ENCODE data around the gene ANAPC15.
"Not testable (repeated sequence)": the region's sequence is repeated elsewhere in the genome, so short reads cannot be mapped to it uniquely, and the experiment has no call there.

The ANAPC15 gene

GRCh38 chr11:72146625-72147024 lies 34.1 kb upstream of the ANAPC15 start:
- no peak overlapping the region for H3K4me3 ChIP-seq (ENCODE audit: low read depth, low read length)
- in situ Hi-C loops (cut with HindIII; ENCODE audit: low sequenced_read_pairs) = no loop called here
- TF ChIP-seq CTCF (IDR thresholded peaks at IDR 0.05; ENCODE audit: low read depth, low read length) = no peak
- DNase-seq (ENCODE audit: low read depth, low spot score) = no peak

GRCh38 chr11:72144807-72145565 lies 32.5 kb upstream of the ANAPC15 start:
- H3K4me3 ChIP-seq (ENCODE audit: low read depth, low read length) = no peak overlapping the region
- TF ChIP-seq CTCF (IDR thresholded peaks at IDR 0.05; ENCODE audit: low read depth, low read length) = no peak
- DNase-seq (ENCODE audit: low read depth, low spot score) = peak; percentile 36
- in situ Hi-C loops (cut with HindIII; ENCODE audit: low sequenced_read_pairs) = no loop called here

- H3K4me3 ChIP-seq (ENCODE audit: low read depth, low read length); DNase-seq (ENCODE audit: low read depth, low spot score); in situ Hi-C loops (cut with HindIII; ENCODE audit: low sequenced_read_pairs): not testable (repeated sequence)
These were observed 30.0 kb upstream of the ANAPC15 start for GRCh38 chr11:72142543-72142942.

GRCh38 chr11:72142086-72142485 lies 29.6 kb upstream of the ANAPC15 start:
- DNase-seq (ENCODE audit: low read depth, low spot score) = peak; percentile 34
- H3K4me3 ChIP-seq (ENCODE audit: low read depth, low read length); in situ Hi-C loops (cut with HindIII; ENCODE audit: low sequenced_read_pairs): not testable (repeated sequence)

GRCh38 chr11:72141066-72141465 lies 28.6 kb upstream of the ANAPC15 start:
- no peak overlapping the region for H3K4me3 ChIP-seq (ENCODE audit: low read depth, low read length)
- TF ChIP-seq CTCF (IDR thresholded peaks at IDR 0.05; ENCODE audit: low read depth, low read length) = no peak
- peak; percentile 91 for DNase-seq (ENCODE audit: low read depth, low spot score)
- in situ Hi-C loops (cut with HindIII; ENCODE audit: low sequenced_read_pairs) = no loop called here

- DNase-seq (ENCODE audit: low read depth, low spot score) = no peak
- no peak overlapping the region for H3K4me3 ChIP-seq (ENCODE audit: low read depth, low read length)
- TF ChIP-seq CTCF (IDR thresholded peaks at IDR 0.05; ENCODE audit: low read depth, low read length) = no peak
- in situ Hi-C loops (cut with HindIII; ENCODE audit: low sequenced_read_pairs) = no loop called here
These were observed 28.2 kb upstream of the ANAPC15 start for GRCh38 chr11:72140661-72141060.

- H3K4me3 ChIP-seq (ENCODE audit: low read depth, low read length) = no peak overlapping the region
- no peak for TF ChIP-seq CTCF (IDR thresholded peaks at IDR 0.05; ENCODE audit: low read depth, low read length)
- no peak for DNase-seq (ENCODE audit: low read depth, low spot score)
- in situ Hi-C loops (cut with HindIII; ENCODE audit: low sequenced_read_pairs) = no loop called here
These were observed 27.0 kb upstream of the ANAPC15 start for GRCh38 chr11:72139500-72139899.

Measured in astrocyte of the spinal cord (primary cell).